HG02938 (cell line): ENCODE measurements around the gene CACNA1A.
"Not testable (repeated sequence)": the region's sequence is repeated elsewhere in the genome, so short reads cannot be mapped to it uniquely, and the experiment has no call there.

Source experiments
- ATAC-seq: cut with Tn5 transposase; IDR thresholded peaks from one replicate; pipeline ENCODE4 v1.9.1; 2021; ENCODE audit warnings: mild to moderate bottlenecking, moderate library complexity; ENCODE audit not compliant: unreplicated experiment

CACNA1A gene

GRCh38 chr19:13427273-13428051 is 78.8 kb downstream of the CACNA1A start:
- no peak for ATAC-seq

- ATAC-seq = not testable (repeated sequence)
These were observed 80.4 kb downstream of the CACNA1A start for GRCh38 chr19:13425875-13426274.

- ATAC-seq = no peak
These were observed 81.1 kb downstream of the CACNA1A start for GRCh38 chr19:13425151-13425550.

GRCh38 chr19:13420780-13421179 is 85.5 kb downstream of the CACNA1A start:
- no peak for ATAC-seq

- ATAC-seq = no peak
These were observed 89.2 kb downstream of the CACNA1A start for GRCh38 chr19:13417054-13417453.

GRCh38 chr19:13411899-13412298 is 94.4 kb downstream of the CACNA1A start:
- no peak for ATAC-seq

- ATAC-seq = no peak
These were observed 95.3 kb downstream of the CACNA1A start for GRCh38 chr19:13410946-13411345.

GRCh38 chr19:13408889-13409518 is 97.3 kb downstream of the CACNA1A start:
- ATAC-seq = no peak

GRCh38 chr19:13404236-13404635 is 102.0 kb downstream of the CACNA1A start:
- ATAC-seq = no peak

- no peak for ATAC-seq
These were observed 104.9 kb downstream of the CACNA1A start for GRCh38 chr19:13401388-13401787.

- no peak for ATAC-seq
These were observed 106.0 kb downstream of the CACNA1A start for GRCh38 chr19:13400296-13400695.

GRCh38 chr19:13399746-13400145 is 106.5 kb downstream of the CACNA1A start:
- no peak for ATAC-seq

GRCh38 chr19:13398780-13399726 is 107.2 kb downstream of the CACNA1A start:
- no peak for ATAC-seq

- ATAC-seq = no peak
These were observed 108.1 kb downstream of the CACNA1A start for GRCh38 chr19:13398182-13398581.

- ATAC-seq = no peak
These were observed 109.8 kb downstream of the CACNA1A start for GRCh38 chr19:13396250-13397080.

- ATAC-seq = no peak
These were observed 123.7 kb downstream of the CACNA1A start for GRCh38 chr19:13382633-13382938.

GRCh38 chr19:13381827-13382632 is 124.2 kb downstream of the CACNA1A start:
- no peak for ATAC-seq

GRCh38 chr19:13376537-13376936 is 129.7 kb downstream of the CACNA1A start:
- no peak for ATAC-seq

GRCh38 chr19:13373599-13373998 is 132.7 kb downstream of the CACNA1A start:
- no peak for ATAC-seq

- ATAC-seq = no peak
These were observed 135.3 kb downstream of the CACNA1A start for GRCh38 chr19:13370948-13371347.
